Fibroblast of upper back skin (primary cell): ENCODE measurements around the gene SLC50A1.

Experiments used
- DNase-seq: peaks from one replicate; pipeline ENCODE4 v3.0.0-alpha.2; 2013

Gene SLC50A1

GRCh38 chr1:155135415-155136028, at the start of gene SLC50A1:
Gene SLC50A1 (plus strand): TSS chr1:155135852. CDS start chr1:155135912, 60 bp downstream.
- DNase-seq: peak; percentile 93

GRCh38 chr1:155086128-155086741, 49.4 kb upstream of the SLC50A1 start:
- peak; percentile 41 for DNase-seq

- DNase-seq: no peak
These were observed 48.7 kb upstream of the SLC50A1 start for GRCh38 chr1:155086856-155087535.

GRCh38 chr1:155091071-155092051, 44.3 kb upstream of the SLC50A1 start:
- peak; percentile 68 for DNase-seq

- no peak for DNase-seq
These were observed 43.5 kb upstream of the SLC50A1 start for GRCh38 chr1:155092131-155092530.

- no peak for DNase-seq
These were observed 43.0 kb upstream of the SLC50A1 start for GRCh38 chr1:155092641-155093040.

- DNase-seq: peak; percentile 36
These were observed 41.6 kb upstream of the SLC50A1 start for GRCh38 chr1:155093911-155094621.

- DNase-seq: no peak
These were observed 41.1 kb upstream of the SLC50A1 start for GRCh38 chr1:155094622-155094948.

GRCh38 chr1:155099331-155099730, 36.3 kb upstream of the SLC50A1 start:
- DNase-seq: no peak

- no peak for DNase-seq
These were observed 32.3 kb upstream of the SLC50A1 start for GRCh38 chr1:155103325-155103724.

GRCh38 chr1:155104605-155105534, 30.8 kb upstream of the SLC50A1 start:
- DNase-seq: no peak

GRCh38 chr1:155105604-155106011, 30.0 kb upstream of the SLC50A1 start:
- DNase-seq: no peak

- no peak for DNase-seq
These were observed 28.8 kb upstream of the SLC50A1 start for GRCh38 chr1:155106862-155107261.

- DNase-seq: no peak
These were observed 28.1 kb upstream of the SLC50A1 start for GRCh38 chr1:155107309-155108264.

GRCh38 chr1:155108296-155108695, 27.4 kb upstream of the SLC50A1 start:
- no peak for DNase-seq

GRCh38 chr1:155110381-155110780, 25.3 kb upstream of the SLC50A1 start:
- DNase-seq: no peak

- no peak for DNase-seq
These were observed 24.8 kb upstream of the SLC50A1 start for GRCh38 chr1:155110826-155111225.

GRCh38 chr1:155113450-155113980, 22.1 kb upstream of the SLC50A1 start:
- no peak for DNase-seq

- no peak for DNase-seq
These were observed 19.4 kb upstream of the SLC50A1 start for GRCh38 chr1:155116113-155116764.
